Heart right ventricle (tissue), 16 donors: ENCODE results near the gene FPR1. TPM values are rescaled to one million over a fixed set of nuclear protein-coding genes. Genes with fewer than 3 reads are reported as not detected.

Experiments used
- ATAC-seq, 8 donors: fragments of 200-7000 bp; cut with Tn5 transposase; one replicate each; pipeline ENCODE4 v1.9.1; 2020; ENCODE audit warnings: mild to moderate bottlenecking in 8 of 8, moderate library complexity in 8 of 8, moderate number of reproducible peaks in 1 of 8
- DNase-seq, 2 donors: peaks; one replicate each; pipeline ENCODE4 v3.0.0-alpha.2; 2020
- H3K27ac ChIP-seq, 10 donors: fragments of 200-600 bp; sonication (generic) in 2 of 10; one replicate each; pipeline versions ENCODE4 v1.5.0 to v1.8.0; 2020 to 2022; ENCODE audit warnings: mild to moderate bottlenecking in 3 of 10
- H3K27me3 ChIP-seq, 7 donors: fragments of 200-600 bp; one replicate each; pipeline ENCODE4 v1.8.0; 2021 to 2022; ENCODE audit warnings: mild to moderate bottlenecking in 2 of 7
- H3K36me3 ChIP-seq, 9 donors: fragments of 200-600 bp; sonication (generic) in 1 of 9; one replicate each; pipeline versions ENCODE4 v1.5.0 to v1.8.0; 2020 to 2022; ENCODE audit warnings: mild to moderate bottlenecking in 2 of 9
- H3K4me1 ChIP-seq, 9 donors: fragments of 200-600 bp; sonication (generic) in 1 of 9; one replicate each; pipeline versions ENCODE4 v1.5.0 to v1.8.0; 2020 to 2022; ENCODE audit warnings: mild to moderate bottlenecking in 4 of 9
- H3K4me3 ChIP-seq, 10 donors: fragments of 200-600 bp; sonication (generic) in 2 of 10; one replicate each; pipeline versions ENCODE4 v1.5.0 to v1.8.0; 2020 to 2022; ENCODE audit warnings: mild to moderate bottlenecking in 7 of 10, moderate library complexity in 2 of 10
- H3K9me3 ChIP-seq, 11 donors: fragments of 200-600 bp in 10 of 11; sonication (generic) in 2 of 11; one replicate each; pipeline versions ENCODE4 v1.5.0 to v1.8.0; 2013 to 2022; ENCODE audit warnings: mild to moderate bottlenecking in 2 of 11, control low read depth in 1 of 11, moderate library complexity in 1 of 11
- CTCF ChIP-seq, 9 donors: fragments of 200-600 bp; sonication (generic) in 2 of 9; IDR thresholded peaks; one replicate each; pipeline versions ENCODE4 v1.5.0 to v1.8.0; 2021 to 2022; ENCODE audit warnings: antibody characterized with exemption in 9 of 9, mild to moderate bottlenecking in 5 of 9, moderate library complexity in 1 of 9
- WGBS, 2 donors: extraction: QIAGEN DNeasy Blood & Tissue Kit; methylation state at CpG; one replicate each; pipeline ENCODE4 v1.1.7; 2013; ENCODE audit warnings: inconsistent platforms in 1 of 2; 5-methylcytosine and 5-hydroxymethylcytosine counted together
- intact Hi-C, 10 donors: fragments of 100-400 bp; cut with DNase I; formaldehyde crosslinking; loops; one replicate each; pipeline versions ENCODE4 v1.11.1 to v1.14.2; 2022
- polyA plus RNA-seq, 2 donors: library from polyadenylated mRNA; stranded (reverse); fragments of 200-250 nt; gene quantifications; one replicate each; pipeline ENCODE4 v1.2.3, GENCODE V29; 2013
- total RNA-seq, 10 donors: library from RNA; stranded (reverse); fragmentation: NEBNext Ultra II Directional in 3 of 10; extraction: Animal tissue kit (Norgen Biotek cat#: 25700) in 3 of 10; gene quantifications; one replicate each; pipeline versions ENCODE4 v1.2.1 to v1.2.4, GENCODE V29; 2021 to 2023
- donor health status: Arrhythmogenic right ventricular cardiomyopathy.
- donor health status: ischemic (EF 13 %, LVEDD 7.1; RV severe dilation, severe dysfunction).
- donor health status: healthy with polysubstance abuse.
- donor health status: DM: no; HTN: yes; CAD: no.
- donor health status: DM: no; HTN: no; CAD: no.
- donor health status: ischemic (EF 25% LVEDD 6.9; RV normal size, moderate dysfunction).
- donor health status: ischemic (EF 25% LVEDD 5.7; RV mildly dilated, moderate dysfunction).
- donor health status: healthy.
- donor health status: DM: yes; HTN: yes; CAD: no.
- donor health status: Ischemic cardiomyopathy.
- donor health status: ischemic (EF 35%, LVEDD 5.7; RV mildly dilated, moderate dysfunction).
- donor health status: nonischemic (EF 11% LVEDD 7.7; RV severe dilation, severe dysfunction).
- donor health status: DM: yes; HTN: yes; CAD: no.
- donor health status: PGD.
- donor health status: ischemic (EF 29% LVEDD 5.4; RV normal size, mild dysfunction).
- donor health status: nonischemic (EF 23%, LVEDD 6.1; RV moderate dilation, normal function).

Gene FPR1
- total and polyA plus RNA-seq, 12 donors: 0.95 to 16.9 (median 3.8) TPM

DNA sequence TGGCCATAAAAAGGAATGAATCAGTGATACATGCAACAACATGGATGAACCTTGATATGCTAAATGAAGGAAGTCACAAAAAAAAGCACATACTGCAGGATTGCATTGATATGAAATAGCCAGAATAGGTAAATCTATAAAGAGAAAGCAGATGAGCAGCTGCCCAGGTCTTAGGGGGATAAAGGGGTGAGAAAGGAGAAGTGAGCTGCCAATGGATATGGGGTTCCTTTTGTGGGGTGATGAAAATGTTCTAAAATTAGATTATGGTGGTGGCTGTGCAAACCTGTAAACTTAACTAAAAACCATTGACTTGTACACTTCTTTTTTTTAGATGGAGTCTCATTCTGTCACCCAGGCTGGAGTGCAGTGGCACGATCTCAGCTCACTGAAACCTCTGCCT, 40.0 kb downstream of the FPR1 start:
- Histone ChIP-seq H3K36me3 (peaks cover 0 to 15% (median 4%) of the 10 kb centered on the region in 9 donors), H3K4me3 (no peak overlapping the region), H3K27ac (no peak overlapping the region), H3K27me3 (peaks cover 0 to 14% (median 0%) of the 10 kb centered on the region in 7 donors), H3K9me3 (no peaks in the 10 kb centered on the region), H3K4me1 (no peaks in the 10 kb centered on the region)
- DNase-seq: no peak
- WGBS, 2 donors: 76 to 83% methylated on average over 1 of the region's 1 CpG
- intact Hi-C loops: loop anchor here in 2 of 10 donors (2.0 to 10.0 kb wide), 2 partner anchors 67 to 103 kb away; no protein-coding TSS in a partner anchor
- TF ChIP-seq CTCF (IDR thresholded peaks at IDR 0.05): no peak
- no peak for ATAC-seq

- Histone ChIP-seq H3K9me3 (no peaks in the 10 kb centered on the region), H3K36me3 (peaks cover 0 to 30% (median 16%) of the 10 kb centered on the region in 9 donors), H3K4me1 (peaks cover 0 to 8% (median 2%) of the 10 kb centered on the region in 9 donors), H3K27me3 (peaks cover 0 to 3% (median 0%) of the 10 kb centered on the region in 7 donors), H3K27ac (no peak overlapping the region), H3K4me3 (no peak overlapping the region)
- ATAC-seq: no peak
- WGBS, 2 donors: 55 to 72% methylated on average over 2 of the region's 2 CpGs
- no peak for DNase-seq
- no peak for TF ChIP-seq CTCF (IDR thresholded peaks at IDR 0.05)
- intact Hi-C loops: loop anchor here in 1 of 10 donors (10.0 kb wide), 1 partner anchor 105 kb away; no protein-coding TSS in a partner anchor
These were observed 41.5 kb downstream of the FPR1 start for GRCh38 chr19:51710163-51710562.

DNA sequence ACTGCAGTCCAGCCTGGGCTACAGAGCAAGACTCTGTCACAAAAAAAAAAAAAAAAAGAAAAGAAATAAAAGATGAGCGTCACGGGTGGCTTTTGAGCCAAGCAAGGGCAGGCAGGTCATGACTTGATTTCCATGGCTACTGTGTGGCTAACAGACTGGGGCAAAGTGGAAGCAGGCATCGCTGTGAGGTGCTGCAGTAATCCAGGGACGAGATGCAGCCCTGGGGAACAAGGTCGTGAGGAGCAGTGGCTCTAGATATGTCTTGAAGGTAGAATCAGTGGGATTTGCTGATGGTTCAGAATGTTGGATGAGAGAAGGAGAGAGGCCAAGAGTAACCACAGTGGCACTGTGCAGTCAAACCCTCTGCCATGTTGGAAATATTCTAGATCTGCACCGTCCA, 42.1 kb downstream of the FPR1 start:
- H3K27me3 ChIP-seq: no peaks in the 10 kb centered on the region
- no peak for ATAC-seq
- DNase-seq: no peak
- H3K4me3 ChIP-seq: no peak overlapping the region
- WGBS, 2 donors: 72 to 79% methylated on average over 6 of the region's 6 CpGs
- H3K27ac ChIP-seq: no peak overlapping the region
- intact Hi-C loops: loop anchor here in 2 of 10 donors (5.0 to 10.0 kb wide), 2 partner anchors 95 to 103 kb away; no protein-coding TSS in a partner anchor
- H3K9me3 ChIP-seq: no peaks in the 10 kb centered on the region
- peaks cover 0 to 14% (median 8%) of the 10 kb centered on the region in 9 donors for H3K4me1 ChIP-seq
- no peak for TF ChIP-seq CTCF (IDR thresholded peaks at IDR 0.05)
- H3K36me3 ChIP-seq: peaks cover 0 to 34% (median 17%) of the 10 kb centered on the region in 9 donors

DNA sequence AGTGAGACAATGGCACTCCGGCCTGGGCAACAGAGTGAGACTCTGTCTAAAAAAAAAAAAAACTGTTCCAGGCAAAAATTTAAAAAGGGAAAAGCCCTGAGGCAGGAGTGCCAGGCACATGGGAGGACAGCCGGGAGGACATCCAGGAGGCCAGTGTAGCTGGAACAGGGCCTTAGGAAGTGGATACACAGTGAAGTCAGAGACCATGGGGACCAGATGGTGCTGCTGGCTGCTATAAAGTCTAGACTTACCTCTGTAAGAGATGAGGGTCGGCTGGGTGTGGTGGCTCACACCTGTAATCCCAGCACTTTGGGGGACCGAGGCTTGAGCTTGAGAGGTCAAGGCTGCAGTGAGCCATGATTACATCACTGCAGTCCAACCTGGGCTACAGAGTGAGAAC, 42.9 kb downstream of the FPR1 start:
- intact Hi-C loops: loop anchor here in 2 of 10 donors (5.0 to 10.0 kb wide), 2 partner anchors 96 to 103 kb away; no protein-coding TSS in a partner anchor

More for the DNA sequence above, 42.9 kb downstream of the FPR1 start:
- WGBS, 2 donors: 82 to 88% methylated on average over 4 of the region's 4 CpGs
- H3K9me3 ChIP-seq: no peaks in the 10 kb centered on the region
- no peak overlapping the region for H3K4me3 ChIP-seq
- no peak overlapping the region for H3K27ac ChIP-seq
- ATAC-seq (no peak), DNase-seq (no peak)
- H3K36me3 ChIP-seq: peaks cover 0 to 34% (median 17%) of the 10 kb centered on the region in 9 donors
- H3K4me1 ChIP-seq: peaks cover 0 to 18% (median 10%) of the 10 kb centered on the region in 9 donors
- no peaks in the 10 kb centered on the region for H3K27me3 ChIP-seq
- TF ChIP-seq CTCF (IDR thresholded peaks at IDR 0.05): no peak
